ENCODE measurements around the gene AGBL1.

Gene AGBL1

GRCh38 chr15:86062646-86063243 lies 16.9 kb upstream of the AGBL1 start:
- DNase-seq (ENCODE audit: low read depth): no peak
- no peak overlapping the region for H3K4me3 ChIP-seq (ENCODE audit: control insufficient read depth, low read depth, low read length)
- TF ChIP-seq, protein P1, sequence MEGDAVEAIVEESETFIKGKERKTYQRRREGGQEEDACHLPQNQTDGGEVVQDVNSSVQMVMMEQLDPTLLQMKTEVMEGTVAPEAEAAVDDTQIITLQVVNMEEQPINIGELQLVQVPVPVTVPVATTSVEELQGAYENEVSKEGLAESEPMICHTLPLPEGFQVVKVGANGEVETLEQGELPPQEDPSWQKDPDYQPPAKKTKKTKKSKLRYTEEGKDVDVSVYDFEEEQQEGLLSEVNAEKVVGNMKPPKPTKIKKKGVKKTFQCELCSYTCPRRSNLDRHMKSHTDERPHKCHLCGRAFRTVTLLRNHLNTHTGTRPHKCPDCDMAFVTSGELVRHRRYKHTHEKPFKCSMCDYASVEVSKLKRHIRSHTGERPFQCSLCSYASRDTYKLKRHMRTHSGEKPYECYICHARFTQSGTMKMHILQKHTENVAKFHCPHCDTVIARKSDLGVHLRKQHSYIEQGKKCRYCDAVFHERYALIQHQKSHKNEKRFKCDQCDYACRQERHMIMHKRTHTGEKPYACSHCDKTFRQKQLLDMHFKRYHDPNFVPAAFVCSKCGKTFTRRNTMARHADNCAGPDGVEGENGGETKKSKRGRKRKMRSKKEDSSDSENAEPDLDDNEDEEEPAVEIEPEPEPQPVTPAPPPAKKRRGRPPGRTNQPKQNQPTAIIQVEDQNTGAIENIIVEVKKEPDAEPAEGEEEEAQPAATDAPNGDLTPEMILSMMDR (IDR thresholded peaks at IDR 0.05; ENCODE audit: control insufficient read depth, insufficient read depth, low read depth, low read length, missing control alignments): no peak

- H3K4me3 ChIP-seq (ENCODE audit: control insufficient read depth, low read depth, low read length): no peak overlapping the region
- TF ChIP-seq, protein P1 (IDR thresholded peaks at IDR 0.05; ENCODE audit: control insufficient read depth, insufficient read depth, low read depth, low read length, missing control alignments): no peak
- DNase-seq (ENCODE audit: low read depth): no peak
These were observed 16.1 kb upstream of the AGBL1 start for GRCh38 chr15:86063356-86064095.

GRCh38 chr15:86064326-86064725 lies 15.3 kb upstream of the AGBL1 start:
- no peak overlapping the region for H3K4me3 ChIP-seq (ENCODE audit: control insufficient read depth, low read depth, low read length)
- TF ChIP-seq, protein P1 (IDR thresholded peaks at IDR 0.05; ENCODE audit: control insufficient read depth, insufficient read depth, low read depth, low read length, missing control alignments): no peak
- no peak for DNase-seq (ENCODE audit: low read depth)

DNA sequence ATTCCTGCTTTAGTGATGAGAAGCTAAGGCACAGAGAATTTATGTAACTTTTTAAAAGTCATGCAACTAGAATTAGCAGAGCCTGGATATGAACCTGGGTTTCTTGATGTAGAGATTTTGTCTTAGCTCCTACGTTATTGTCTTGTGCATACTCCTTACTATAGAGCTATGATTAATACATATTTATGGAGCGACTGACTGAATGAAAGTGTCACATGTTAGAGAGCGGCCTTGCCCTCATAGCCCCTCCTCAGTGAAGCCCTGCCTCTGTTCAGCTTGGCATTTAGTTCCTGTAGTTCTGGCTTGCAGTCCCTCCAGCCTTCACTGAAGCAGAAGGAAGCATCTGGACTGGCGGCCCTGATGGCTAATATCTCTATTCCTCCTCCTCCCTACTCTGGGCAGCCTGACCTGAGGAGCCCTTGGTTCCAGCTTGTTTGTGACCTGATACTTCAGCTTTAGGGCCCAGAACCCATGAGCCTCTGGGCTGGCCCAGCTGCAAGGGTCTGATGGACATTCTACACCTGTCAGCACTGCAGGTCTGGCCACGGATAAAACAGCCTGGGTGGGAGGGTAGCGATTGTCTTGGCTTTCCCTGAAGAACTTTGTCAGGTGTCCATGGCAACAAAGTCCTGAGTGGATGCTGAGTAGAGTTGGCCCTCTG lies 13.4 kb upstream of the AGBL1 start:
- TF ChIP-seq, protein P1 (IDR thresholded peaks at IDR 0.05; ENCODE audit: control insufficient read depth, insufficient read depth, low read depth, low read length, missing control alignments): no peak
- DNase-seq (ENCODE audit: low read depth): no peak
- H3K4me3 ChIP-seq (ENCODE audit: control insufficient read depth, low read depth, low read length): no peak overlapping the region

DNA sequence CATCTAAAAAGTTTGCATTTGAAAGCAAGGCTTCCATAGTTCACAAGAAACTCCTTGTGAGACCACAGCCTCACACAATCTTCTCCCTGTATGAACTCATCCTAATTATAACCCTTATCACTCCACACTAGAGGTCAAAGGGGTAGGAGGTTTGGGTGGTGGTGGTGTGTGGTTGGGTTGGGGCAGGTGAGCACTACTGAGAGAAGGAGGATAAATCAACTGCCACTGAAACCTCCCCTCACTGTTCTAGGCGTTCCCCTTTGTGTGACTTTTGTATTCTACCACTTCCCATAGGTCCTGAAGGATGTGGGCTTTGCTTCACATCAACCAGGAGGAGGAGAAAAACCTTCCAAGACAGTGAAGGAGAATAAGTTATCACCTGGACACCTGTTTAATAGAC lies 6.4 kb upstream of the AGBL1 start:
- TF ChIP-seq, protein P1 (IDR thresholded peaks at IDR 0.05; ENCODE audit: control insufficient read depth, insufficient read depth, low read depth, low read length, missing control alignments): no peak
- DNase-seq (ENCODE audit: low read depth): no peak
- H3K4me3 ChIP-seq (ENCODE audit: control insufficient read depth, low read depth, low read length): no peak overlapping the region

- H3K4me3 ChIP-seq (ENCODE audit: control insufficient read depth, low read depth, low read length): no peak overlapping the region
- TF ChIP-seq, protein P1 (IDR thresholded peaks at IDR 0.05; ENCODE audit: control insufficient read depth, insufficient read depth, low read depth, low read length, missing control alignments): no peak
- no peak for DNase-seq (ENCODE audit: low read depth)
These were observed 3.2 kb upstream of the AGBL1 start for GRCh38 chr15:86076468-86076867.

Measured in AG09309 (cell line).